Measurements from ENCODE around the gene SMARCAL1. TPM values are rescaled to one million over a fixed set of nuclear protein-coding genes. Genes with fewer than 3 reads are reported as not detected.

The SMARCAL1 gene
- total RNA-seq, 4 donors from 2014 or later: 13.5 to 28.2 (median 20.6) TPM

DNA sequence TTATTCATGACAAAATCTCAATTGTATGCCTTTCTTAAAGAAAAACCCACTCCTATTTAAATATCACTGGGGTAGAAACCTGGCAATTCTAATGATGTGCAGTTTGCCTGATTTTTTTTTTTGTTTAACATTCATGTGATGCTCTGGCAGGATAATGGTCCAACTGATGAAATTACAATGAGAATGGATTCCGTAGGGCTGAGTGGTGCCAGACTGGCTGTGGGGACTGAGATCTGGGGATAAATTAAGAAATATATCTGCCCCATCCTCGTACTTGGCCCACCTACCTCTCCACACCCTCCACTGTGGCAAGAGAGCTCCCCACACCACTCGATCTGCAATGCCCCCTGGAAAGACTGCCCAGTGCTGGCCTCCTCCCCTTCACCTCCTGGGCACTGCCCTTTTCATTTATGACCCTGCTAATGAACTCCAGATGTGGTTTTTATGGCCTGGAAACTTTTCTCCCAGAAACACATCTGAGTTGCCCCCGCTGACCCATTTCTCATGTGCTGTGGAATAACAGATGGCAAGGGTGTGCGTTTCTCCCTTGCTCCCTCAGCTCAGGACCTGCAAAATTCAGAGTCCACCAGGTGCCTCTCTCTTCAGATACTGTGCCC lies 53.4 kb downstream of the SMARCAL1 start:
- Histone ChIP-seq H3K9me3 (no peaks in the 10 kb centered on the region), H3K4me1 (no peaks in the 10 kb centered on the region), H3K27me3 (no peaks in the 10 kb centered on the region), H3K27ac (no peak overlapping the region), H3K4me3 (no peak overlapping the region), H3K36me3 (peaks cover 42% of the 10 kb centered on the region)
- 61% methylated on average over 5 of the region's 5 CpGs for WGBS
- no peak for DNase-seq (ENCODE audit: low spot score in 2 of 2)
- TF ChIP-seq POLR2AphosphoS5 (IDR thresholded peaks at IDR 0.05) (no peak), EP300 (IDR thresholded peaks at IDR 0.05) (no peak), POLR2A (IDR thresholded peaks at IDR 0.05) (no peak)
- TF ChIP-seq, protein P1, sequence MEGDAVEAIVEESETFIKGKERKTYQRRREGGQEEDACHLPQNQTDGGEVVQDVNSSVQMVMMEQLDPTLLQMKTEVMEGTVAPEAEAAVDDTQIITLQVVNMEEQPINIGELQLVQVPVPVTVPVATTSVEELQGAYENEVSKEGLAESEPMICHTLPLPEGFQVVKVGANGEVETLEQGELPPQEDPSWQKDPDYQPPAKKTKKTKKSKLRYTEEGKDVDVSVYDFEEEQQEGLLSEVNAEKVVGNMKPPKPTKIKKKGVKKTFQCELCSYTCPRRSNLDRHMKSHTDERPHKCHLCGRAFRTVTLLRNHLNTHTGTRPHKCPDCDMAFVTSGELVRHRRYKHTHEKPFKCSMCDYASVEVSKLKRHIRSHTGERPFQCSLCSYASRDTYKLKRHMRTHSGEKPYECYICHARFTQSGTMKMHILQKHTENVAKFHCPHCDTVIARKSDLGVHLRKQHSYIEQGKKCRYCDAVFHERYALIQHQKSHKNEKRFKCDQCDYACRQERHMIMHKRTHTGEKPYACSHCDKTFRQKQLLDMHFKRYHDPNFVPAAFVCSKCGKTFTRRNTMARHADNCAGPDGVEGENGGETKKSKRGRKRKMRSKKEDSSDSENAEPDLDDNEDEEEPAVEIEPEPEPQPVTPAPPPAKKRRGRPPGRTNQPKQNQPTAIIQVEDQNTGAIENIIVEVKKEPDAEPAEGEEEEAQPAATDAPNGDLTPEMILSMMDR (IDR thresholded peaks at IDR 0.05): no peak

DNA sequence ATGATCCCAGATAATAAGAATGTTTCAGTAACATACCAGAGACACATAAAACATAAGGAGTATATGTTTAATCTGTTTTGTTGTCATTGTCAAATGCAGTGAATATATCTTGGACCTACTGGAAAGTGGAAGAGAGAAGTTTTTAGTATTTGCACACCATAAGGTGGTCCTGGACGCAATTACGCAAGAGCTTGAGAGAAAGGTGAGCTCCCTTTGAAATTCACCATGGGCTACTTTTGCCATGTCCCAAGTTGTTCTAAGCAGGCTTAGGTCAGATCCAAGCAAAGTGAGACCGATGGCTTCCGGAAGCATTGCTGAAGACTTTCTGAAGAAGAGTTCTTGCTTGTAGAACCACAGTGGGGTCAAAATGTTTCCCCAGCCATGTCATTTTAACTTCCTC lies 55.6 kb downstream of the SMARCAL1 start:
- no peaks in the 10 kb centered on the region for H3K9me3 ChIP-seq
- peaks cover 48% of the 10 kb centered on the region for H3K36me3 ChIP-seq
- H3K4me3 ChIP-seq: no peak overlapping the region
- no peak overlapping the region for H3K27ac ChIP-seq
- no peak for TF ChIP-seq EP300 (IDR thresholded peaks at IDR 0.05)
- TF ChIP-seq POLR2A (IDR thresholded peaks at IDR 0.05): no peak
- H3K27me3 ChIP-seq: no peaks in the 10 kb centered on the region
- 91% methylated on average over 4 of the region's 4 CpGs for WGBS
- no peaks in the 10 kb centered on the region for H3K4me1 ChIP-seq
- DNase-seq (ENCODE audit: low spot score in 2 of 2): no peak

DNA sequence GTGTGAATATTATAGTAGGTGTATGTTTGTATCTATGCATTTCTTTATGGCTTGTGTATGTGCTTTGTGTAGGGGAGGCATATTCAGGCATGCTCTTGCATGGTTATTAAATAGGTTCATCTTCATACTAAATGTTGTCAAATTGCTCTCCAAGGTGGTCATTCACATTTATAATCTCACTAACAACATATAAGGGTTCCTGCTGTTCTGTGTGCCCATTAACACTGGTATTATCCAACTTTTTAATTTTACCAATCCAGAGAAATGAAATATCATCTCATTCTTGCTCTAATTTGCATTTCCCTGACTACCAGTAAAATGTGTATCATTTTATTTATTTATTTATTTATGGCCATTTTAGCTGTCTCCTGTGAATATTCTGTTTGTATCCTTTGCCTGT lies 57.4 kb downstream of the SMARCAL1 start:
- Histone ChIP-seq H3K36me3 (peaks cover 39% of the 10 kb centered on the region), H3K27me3 (no peaks in the 10 kb centered on the region)

DNA sequence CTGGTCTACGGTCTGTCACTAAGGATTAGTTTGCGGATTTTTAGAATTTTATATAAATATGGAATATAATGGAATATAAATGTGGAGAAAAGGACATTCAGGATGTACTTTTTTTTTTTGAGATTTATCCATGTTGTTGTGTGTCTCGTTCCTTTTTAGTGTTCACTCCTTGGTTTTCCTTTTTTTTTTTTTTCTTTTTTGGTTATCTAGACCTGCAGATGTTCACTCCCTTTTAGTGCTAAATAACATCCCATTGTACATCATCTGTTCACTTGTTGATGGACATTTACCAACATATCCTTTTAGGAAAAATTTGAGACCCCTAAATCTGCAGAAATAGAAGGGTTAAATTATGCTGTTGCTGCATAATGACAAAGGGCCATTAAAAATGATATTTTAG lies 60.9 kb downstream of the SMARCAL1 start:
- Histone ChIP-seq H3K27me3 (no peaks in the 10 kb centered on the region), H3K9me3 (no peaks in the 10 kb centered on the region), H3K4me3 (no peak overlapping the region), H3K27ac (no peak overlapping the region), H3K36me3 (peaks cover 55% of the 10 kb centered on the region), H3K4me1 (peaks cover 5% of the 10 kb centered on the region)
- WGBS: 96% methylated on average over 3 of the region's 3 CpGs
- TF ChIP-seq POLR2A (IDR thresholded peaks at IDR 0.05): no peak
- TF ChIP-seq, protein P1 (IDR thresholded peaks at IDR 0.05): no peak
- no peak for TF ChIP-seq POLR2AphosphoS5 (IDR thresholded peaks at IDR 0.05)
- TF ChIP-seq EP300 (IDR thresholded peaks at IDR 0.05): no peak
- no peak for DNase-seq (ENCODE audit: low spot score in 2 of 2)

More for the DNA sequence above, 57.4 kb downstream of the SMARCAL1 start:
- H3K27ac ChIP-seq: no peak overlapping the region
- H3K4me1 ChIP-seq: no peaks in the 10 kb centered on the region
- H3K4me3 ChIP-seq: no peak overlapping the region
- TF ChIP-seq POLR2AphosphoS5 (IDR thresholded peaks at IDR 0.05): no peak
- TF ChIP-seq, protein P1 (IDR thresholded peaks at IDR 0.05): no peak
- no peak for TF ChIP-seq POLR2A (IDR thresholded peaks at IDR 0.05)
- TF ChIP-seq EP300 (IDR thresholded peaks at IDR 0.05): no peak
- DNase-seq (ENCODE audit: low spot score in 2 of 2): no peak
- H3K9me3 ChIP-seq: no peaks in the 10 kb centered on the region

DNA sequence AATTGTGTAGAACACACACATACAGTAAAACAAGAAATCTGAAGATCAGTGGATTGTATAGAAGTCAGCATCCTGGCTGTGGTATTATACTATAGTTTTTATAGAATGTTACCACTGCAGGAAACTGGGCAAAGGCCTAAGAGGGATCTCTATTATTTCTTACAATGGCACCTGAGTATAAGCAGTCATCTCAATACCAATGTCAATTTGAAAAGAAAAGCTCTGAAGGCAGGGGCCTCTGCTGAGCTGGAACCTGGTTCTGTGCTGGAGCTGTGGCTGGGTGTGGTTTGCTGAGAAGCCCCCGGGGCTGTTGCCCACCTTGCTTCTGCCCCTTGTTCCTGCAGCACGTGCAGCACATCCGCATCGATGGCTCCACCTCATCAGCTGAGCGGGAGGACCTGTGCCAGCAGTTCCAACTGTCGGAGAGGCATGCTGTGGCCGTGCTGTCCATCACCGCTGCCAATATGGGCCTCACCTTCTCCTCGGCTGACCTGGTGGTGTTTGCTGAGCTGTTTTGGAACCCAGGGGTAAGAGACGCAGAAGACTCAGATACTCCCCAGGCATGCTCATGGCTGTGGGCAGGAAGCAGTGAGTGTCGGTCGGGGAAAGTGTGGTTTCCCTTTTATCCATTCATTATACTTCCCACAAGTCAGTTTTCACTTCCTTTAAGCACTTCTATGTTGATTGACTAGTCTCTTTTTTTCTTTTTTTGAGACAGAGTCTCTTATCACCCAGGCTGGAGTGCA lies 62.8 kb downstream of the SMARCAL1 start:
- Histone ChIP-seq H3K27ac (no peak overlapping the region), H3K27me3 (no peaks in the 10 kb centered on the region), H3K36me3 (peaks cover 56% of the 10 kb centered on the region), H3K4me1 (peaks cover 7% of the 10 kb centered on the region), H3K4me3 (no peak overlapping the region), H3K9me3 (no peaks in the 10 kb centered on the region)
- WGBS: 76% methylated on average over 12 of the region's 12 CpGs
- no peak for TF ChIP-seq POLR2AphosphoS5 (IDR thresholded peaks at IDR 0.05)
- TF ChIP-seq POLR2A (IDR thresholded peaks at IDR 0.05): no peak
- TF ChIP-seq, protein P1 (IDR thresholded peaks at IDR 0.05): no peak
- TF ChIP-seq EP300 (IDR thresholded peaks at IDR 0.05): no peak
- DNase-seq (ENCODE audit: low spot score in 2 of 2): no peak
